Measurements from ENCODE around the gene NKX2-8. TPM values are rescaled to one million over a fixed set of nuclear protein-coding genes. Genes with fewer than 3 reads are reported as not detected.

The NKX2-8 gene
- total and polyA plus RNA-seq, 2 of the 13 experiments (the other 11 are each of a cell fraction or from before 2014, with no cell fraction given) = not detected

DNA sequence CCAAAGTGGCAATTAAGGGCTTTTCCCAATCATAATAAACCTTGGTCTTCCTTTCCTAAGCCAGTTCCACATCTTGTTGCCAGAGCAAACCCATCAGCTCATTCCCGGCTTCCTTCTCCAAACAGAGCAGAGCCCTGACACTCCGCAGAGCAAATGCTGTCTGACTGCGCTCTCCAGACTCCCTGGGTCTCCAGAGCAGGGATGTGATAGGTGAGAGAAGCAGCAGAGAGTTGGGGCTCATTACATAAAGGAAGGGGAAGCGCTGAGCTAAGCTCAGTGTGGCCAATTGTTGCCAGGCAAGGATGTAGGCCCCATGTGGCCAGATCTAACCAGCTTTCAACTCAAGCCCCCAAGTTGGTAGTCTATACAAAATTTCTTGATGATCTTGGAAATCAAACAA lies 43.0 kb upstream of the NKX2-8 start:
- intact Hi-C loops (cut with micrococcal nuclease; ENCODE audit: unreplicated experiment) = no loop called here
- in situ Hi-C loops (cut with HindIII; ENCODE audit: extremely low pct_ligation_motif_present, low pct_unique_long_range_greater_than_20kb) = no loop called here
- H3K27me3 ChIP-seq (ENCODE audit: control insufficient read depth in 1 of 2, insufficient read depth in 2 of 2, low read length in 2 of 2) = no peaks in the 10 kb centered on the region
- H3K9me3 ChIP-seq (ENCODE audit: low read length) = peaks cover 12% of the 10 kb centered on the region
- no peak overlapping the region for H2AFZ ChIP-seq (ENCODE audit: low read length)
- BruUV-seq (replicated peaks) = no TSS peak
- no peak for FAIRE-seq
- H3K4me2 ChIP-seq (ENCODE audit: low read depth, low read length) = peak overlapping the region; percentile 21; the same call in 1 of the 2 replicates
- no peak for DNase-seq (ENCODE audit: low spot score)
- whole genome bisulfite sequencing (ENCODE audit: low lambda C conversion rate) = 59% methylated on average over 4 of the region's 4 CpGs
- H4K20me1 ChIP-seq (ENCODE audit: insufficient read depth, low read length) = no peaks in the 10 kb centered on the region
- no peak overlapping the region for H3K9ac ChIP-seq (ENCODE audit: insufficient read depth, low read depth, low read length)
- H3K4me1 ChIP-seq (ENCODE audit: insufficient read depth, low read length) = peaks cover 13% of the 10 kb centered on the region
- peak; percentile 53 for ATAC-seq
- no peak overlapping the region for H3K4me3 ChIP-seq (replicated peaks in 1 of 3; ENCODE audit: insufficient read depth in 1 of 3, low read depth in 2 of 3, low read length in 3 of 3)
- ChIA-PET CTCF (ENCODE audit: low intra/inter-chr PET ratio, low total read pairs) (no interaction called here), POLR2A (no interaction called here)
- no peaks in the 10 kb centered on the region for H3K79me2 ChIP-seq (ENCODE audit: insufficient read depth, low read length)
- H3K27ac ChIP-seq (ENCODE audit: extremely low read length, insufficient read depth, low read length) = no peak overlapping the region
- no peaks in the 10 kb centered on the region for H3K36me3 ChIP-seq (replicated peaks in 1 of 2; ENCODE audit: control insufficient read depth in 1 of 2, insufficient read depth in 2 of 2, low read length in 2 of 2)
- TF ChIP-seq, protein P1, sequence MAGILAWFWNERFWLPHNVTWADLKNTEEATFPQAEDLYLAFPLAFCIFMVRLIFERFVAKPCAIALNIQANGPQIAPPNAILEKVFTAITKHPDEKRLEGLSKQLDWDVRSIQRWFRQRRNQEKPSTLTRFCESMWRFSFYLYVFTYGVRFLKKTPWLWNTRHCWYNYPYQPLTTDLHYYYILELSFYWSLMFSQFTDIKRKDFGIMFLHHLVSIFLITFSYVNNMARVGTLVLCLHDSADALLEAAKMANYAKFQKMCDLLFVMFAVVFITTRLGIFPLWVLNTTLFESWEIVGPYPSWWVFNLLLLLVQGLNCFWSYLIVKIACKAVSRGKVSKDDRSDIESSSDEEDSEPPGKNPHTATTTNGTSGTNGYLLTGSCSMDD (CRISPR knock-in tag; IDR thresholded peaks at IDR 0.05) = no peak
- TF ChIP-seq SOX13 (IDR thresholded peaks at IDR 0.05) (no peak), SOX13 (CRISPR knock-in tag; conservative IDR thresholded peaks at IDR 0.05 in 1 of 2, IDR thresholded peaks at IDR 0.05 in 1 of 2) (0 out of 4 replicates have a peak, but pooled peaks of 1 of the 2 experiments have one; percentile 0), KLF12 (CRISPR knock-in tag; IDR thresholded peaks at IDR 0.05; ENCODE audit: borderline replicate concordance) (no peak), TBP (CRISPR knock-in tag; IDR thresholded peaks at IDR 0.05) (no peak), DNMT1 (CRISPR knock-in tag; IDR thresholded peaks at IDR 0.05) (no peak), IKZF1 (IDR thresholded peaks at IDR 0.05) (no peak), ZNF430 (CRISPR knock-in tag; IDR thresholded peaks at IDR 0.05) (peak; percentile 54; the same call in 1 of the 2 replicates), SETDB1 (CRISPR knock-in tag; IDR thresholded peaks at IDR 0.05; ENCODE audit: borderline replicate concordance) (no peak), ZBTB1 (CRISPR knock-in tag; IDR thresholded peaks at IDR 0.05; ENCODE audit: borderline replicate concordance) (no peak), POLR2G (IDR thresholded peaks at IDR 0.05; ENCODE audit: low read depth, low read length) (no peak), ZNF772 (CRISPR knock-in tag; IDR thresholded peaks at IDR 0.05) (0 out of 2 replicates have a peak, but pooled peaks have one; percentile 26), ZNF124 (CRISPR knock-in tag; IDR thresholded peaks at IDR 0.05) (0 out of 2 replicates have a peak, but pooled peaks have one; percentile 0), ZNF605 (CRISPR knock-in tag; IDR thresholded peaks at IDR 0.05) (0 out of 2 replicates have a peak, but pooled peaks have one; percentile 24), EED (CRISPR knock-in tag; IDR thresholded peaks at IDR 0.05) (0 out of 2 replicates have a peak, but pooled peaks have one; percentile 63), ZNF724P (CRISPR knock-in tag; IDR thresholded peaks at IDR 0.05; ENCODE audit: borderline replicate concordance) (0 out of 2 replicates have a peak, but pooled peaks have one; percentile 55), CC2D1A (CRISPR knock-in tag; IDR thresholded peaks at IDR 0.05) (0 out of 2 replicates have a peak, but pooled peaks have one; percentile 68)
- TF ChIP-seq, protein P2, sequence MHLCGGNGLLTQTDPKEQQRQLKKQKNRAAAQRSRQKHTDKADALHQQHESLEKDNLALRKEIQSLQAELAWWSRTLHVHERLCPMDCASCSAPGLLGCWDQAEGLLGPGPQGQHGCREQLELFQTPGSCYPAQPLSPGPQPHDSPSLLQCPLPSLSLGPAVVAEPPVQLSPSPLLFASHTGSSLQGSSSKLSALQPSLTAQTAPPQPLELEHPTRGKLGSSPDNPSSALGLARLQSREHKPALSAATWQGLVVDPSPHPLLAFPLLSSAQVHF (CRISPR knock-in tag; IDR thresholded peaks at IDR 0.05) = 0 out of 2 replicates have a peak, but pooled peaks have one; percentile 22
- TF ChIP-seq, protein P3, sequence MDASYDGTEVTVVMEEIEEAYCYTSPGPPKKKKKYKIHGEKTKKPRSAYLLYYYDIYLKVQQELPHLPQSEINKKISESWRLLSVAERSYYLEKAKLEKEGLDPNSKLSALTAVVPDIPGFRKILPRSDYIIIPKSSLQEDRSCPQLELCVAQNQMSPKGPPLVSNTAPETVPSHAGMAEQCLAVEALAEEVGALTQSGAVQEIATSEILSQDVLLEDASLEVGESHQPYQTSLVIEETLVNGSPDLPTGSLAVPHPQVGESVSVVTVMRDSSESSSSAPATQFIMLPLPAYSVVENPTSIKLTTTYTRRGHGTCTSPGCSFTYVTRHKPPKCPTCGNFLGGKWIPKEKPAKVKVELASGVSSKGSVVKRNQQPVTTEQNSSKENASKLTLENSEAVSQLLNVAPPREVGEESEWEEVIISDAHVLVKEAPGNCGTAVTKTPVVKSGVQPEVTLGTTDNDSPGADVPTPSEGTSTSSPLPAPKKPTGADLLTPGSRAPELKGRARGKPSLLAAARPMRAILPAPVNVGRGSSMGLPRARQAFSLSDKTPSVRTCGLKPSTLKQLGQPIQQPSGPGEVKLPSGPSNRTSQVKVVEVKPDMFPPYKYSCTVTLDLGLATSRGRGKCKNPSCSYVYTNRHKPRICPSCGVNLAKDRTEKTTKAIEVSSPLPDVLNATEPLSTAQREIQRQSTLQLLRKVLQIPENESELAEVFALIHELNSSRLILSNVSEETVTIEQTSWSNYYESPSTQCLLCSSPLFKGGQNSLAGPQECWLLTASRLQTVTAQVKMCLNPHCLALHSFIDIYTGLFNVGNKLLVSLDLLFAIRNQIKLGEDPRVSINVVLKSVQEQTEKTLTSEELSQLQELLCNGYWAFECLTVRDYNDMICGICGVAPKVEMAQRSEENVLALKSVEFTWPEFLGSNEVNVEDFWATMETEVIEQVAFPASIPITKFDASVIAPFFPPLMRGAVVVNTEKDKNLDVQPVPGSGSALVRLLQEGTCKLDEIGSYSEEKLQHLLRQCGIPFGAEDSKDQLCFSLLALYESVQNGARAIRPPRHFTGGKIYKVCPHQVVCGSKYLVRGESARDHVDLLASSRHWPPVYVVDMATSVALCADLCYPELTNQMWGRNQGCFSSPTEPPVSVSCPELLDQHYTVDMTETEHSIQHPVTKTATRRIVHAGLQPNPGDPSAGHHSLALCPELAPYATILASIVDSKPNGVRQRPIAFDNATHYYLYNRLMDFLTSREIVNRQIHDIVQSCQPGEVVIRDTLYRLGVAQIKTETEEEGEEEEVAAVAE (CRISPR knock-in tag; IDR thresholded peaks at IDR 0.05; ENCODE audit: borderline replicate concordance) = 0 out of 2 replicates have a peak, but pooled peaks have one; percentile 12
- TF ChIP-seq, protein P4, sequence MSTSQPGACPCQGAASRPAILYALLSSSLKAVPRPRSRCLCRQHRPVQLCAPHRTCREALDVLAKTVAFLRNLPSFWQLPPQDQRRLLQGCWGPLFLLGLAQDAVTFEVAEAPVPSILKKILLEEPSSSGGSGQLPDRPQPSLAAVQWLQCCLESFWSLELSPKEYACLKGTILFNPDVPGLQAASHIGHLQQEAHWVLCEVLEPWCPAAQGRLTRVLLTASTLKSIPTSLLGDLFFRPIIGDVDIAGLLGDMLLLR (CRISPR knock-in tag; IDR thresholded peaks at IDR 0.05) = no peak
